K562 (cell line): Measurements from ENCODE around the gene ARHGAP12. TPM values are rescaled to one million over a fixed set of nuclear protein-coding genes. Genes with fewer than 3 reads are reported as not detected.
A peak's percentile ranks its signal among the peaks of the same experiment; 100 is the strongest.

Experiments used
- ATF3 ChIP-seq, 2 experiments: fragments of 450-650 bp in 1 of 2; sonication (generic) in 1 of 2; formaldehyde crosslinking in 1 of 2; IDR thresholded peaks in 1 of 2; conservative IDR thresholded peaks in 1 of 2; 2 replicates each; pipeline versions ENCODE4 v1.6.1 to v1.8.1; 2016 to 2023; ENCODE audit warnings: mild to moderate bottlenecking in 2 of 2, moderate library complexity in 2 of 2, inconsistent platforms in 1 of 2, missing genetic modification reagents in 1 of 2
- BHLHE40 ChIP-seq: IDR thresholded peaks from 2 replicates; pipeline ENCODE4 v1.6.1; 2011; ENCODE audit warnings: low read length, improper control_type of control experiment
- CBX8 ChIP-seq: fragments of 200-600 bp; sonication (generic); IDR thresholded peaks from 2 replicates; pipeline ENCODE4 v1.6.1; 2012; ENCODE audit warnings: borderline replicate concordance, mixed run types, low read depth, mild to moderate bottlenecking, moderate library complexity, mixed read lengths, low read length, control low read depth, inconsistent platforms; ENCODE audit not compliant: poor library complexity, severe bottlenecking; ENCODE audit errors: extremely low read depth
- EP300 ChIP-seq: IDR thresholded peaks from 2 replicates; pipeline ENCODE4 v1.6.1; 2012; ENCODE audit warnings: low read length, improper control_type of control experiment
- ETV1 ChIP-seq: fragments of 450-650 bp; conservative IDR thresholded peaks from 2 replicates; pipeline ENCODE4 v1.6.1; 2016; ENCODE audit warnings: missing genetic modification characterization, control low read depth, low read depth, missing compliant biosample characterization
- NELFE ChIP-seq: IDR thresholded peaks from 2 replicates; pipeline ENCODE4 v1.6.1; 2011; ENCODE audit warnings: mild to moderate bottlenecking; ENCODE audit not compliant: insufficient read depth, insufficient read length
- PBX2 ChIP-seq, 2 experiments: IDR thresholded peaks in 1 of 2; conservative IDR thresholded peaks in 1 of 2; 2 replicates each; pipeline ENCODE4 v1.6.1; 2016; ENCODE audit warnings: low read depth in 2 of 2, mild to moderate bottlenecking in 1 of 2, missing compliant biosample characterization in 1 of 2, missing genetic modification characterization in 1 of 2, moderate library complexity in 1 of 2
- RBM15 ChIP-seq: fragments of 200-400 bp; formaldehyde crosslinking; IDR thresholded peaks from 2 replicates; pipeline ENCODE4 v1.6.1; 2018; ENCODE audit warnings: mild to moderate bottlenecking, low read length, moderate library complexity; ENCODE audit not compliant: insufficient read depth
- TBP ChIP-seq: optimal IDR thresholded peaks from 2 replicates; pipeline ENCODE3; 2011; ENCODE audit warnings: low read depth, low read length, improper control_type of control experiment
- TRIM25 ChIP-seq: fragments of 450-650 bp; IDR thresholded peaks from 2 replicates; pipeline ENCODE4 v1.7.0; 2016; ENCODE audit warnings: borderline replicate concordance
- USF2 ChIP-seq: sonication (generic); formaldehyde crosslinking; IDR thresholded peaks from 2 replicates; pipeline ENCODE4 v1.5.0; 2020; ENCODE audit warnings: missing genetic modification reagents
- ZBTB33 ChIP-seq: sonication (generic); formaldehyde crosslinking; IDR thresholded peaks from 2 replicates; pipeline ENCODE4 v1.8.1; 2023; ENCODE audit warnings: mild to moderate bottlenecking, missing genetic modification reagents
- ZNF121 ChIP-seq: sonication (generic); formaldehyde crosslinking; conservative IDR thresholded peaks from 2 replicates; pipeline ENCODE4 v1.8.0; 2022; ENCODE audit warnings: missing genetic modification reagents
- polyA plus RNA-seq, 8 experiments: library from polyadenylated mRNA; depleted of rRNA in 4 of 8; stranded (reverse) in 5 of 8; unstranded in 3 of 8; fragments of >200 nt; fragmentation: Nextera tagmentation in 2 of 8; fragmentation: Illumina TruSeq in 1 of 8; extraction: Ambion mirVana in 2 of 8; extraction: Trizol in 1 of 8; gene quantifications; 2 replicates each; pipeline versions ENCODE4 v1.2.1 to v1.2.3, GENCODE V29; 2011 to 2014; ENCODE audit warnings: inconsistent platforms in 1 of 8, missing spikeins in 1 of 8
- total RNA-seq, 7 experiments: library from RNA; depleted of rRNA in 6 of 7; stranded (reverse); fragments of >200 nt in 6 of 7; fragmentation: Illumina TruSeq in 2 of 7; extraction: Trizol in 2 of 7; gene quantifications; 2 replicates each; pipeline versions ENCODE4 v1.2.1 to v1.2.3, GENCODE V29; 2011 to 2021; ENCODE audit warnings: low replicate concordance in 1 of 7

Gene ARHGAP12
- total and polyA plus RNA-seq, 9 of the 15 experiments (the other 6 are each of a cell fraction or from before 2014, with no cell fraction given): 4.4 to 18.7 (median 10.1) TPM

GRCh38 chr10:31940839-31941653 is 12.4 kb upstream of the ARHGAP12 start (continued):
- TF ChIP-seq ZBTB33 (no peak), TRIM25 (no peak), USF2 (CRISPR knock-in tag) (no peak), ZNF121 (CRISPR knock-in tag) (peak; percentile 59), EP300 (peak; percentile 36; the same call in 1 of the 2 replicates), PBX2 (CRISPR knock-in tag; IDR thresholded peaks at IDR 0.05; ENCODE audit: low read depth) (no peak), PBX2 (tag; conservative IDR thresholded peaks at IDR 0.05; ENCODE audit: low read depth) (0 out of 2 replicates have a peak, but pooled peaks have one; percentile 20), NELFE (no peak), ETV1 (tag) (peak; percentile 72), RBM15 (no peak), TBP (no peak), CBX8 (no peak), BHLHE40 (peak; percentile 26; the same call in 1 of the 2 replicates), ATF3 (IDR thresholded peaks at IDR 0.05) (peak; percentile 71), ATF3 (CRISPR knock-in tag; conservative IDR thresholded peaks at IDR 0.05) (no peak)
